NCI-H2196 treated with DMSO at 0.1 percent for 48 hours (cell line): ENCODE data around the gene RASGEF1C.

Experiments used
- DNase-seq: peaks from one replicate; lab custom pipeline; 2025; ENCODE audit not compliant: unreplicated experiment; lab: John Stamatoyannopoulos, UW

The RASGEF1C gene

DNA sequence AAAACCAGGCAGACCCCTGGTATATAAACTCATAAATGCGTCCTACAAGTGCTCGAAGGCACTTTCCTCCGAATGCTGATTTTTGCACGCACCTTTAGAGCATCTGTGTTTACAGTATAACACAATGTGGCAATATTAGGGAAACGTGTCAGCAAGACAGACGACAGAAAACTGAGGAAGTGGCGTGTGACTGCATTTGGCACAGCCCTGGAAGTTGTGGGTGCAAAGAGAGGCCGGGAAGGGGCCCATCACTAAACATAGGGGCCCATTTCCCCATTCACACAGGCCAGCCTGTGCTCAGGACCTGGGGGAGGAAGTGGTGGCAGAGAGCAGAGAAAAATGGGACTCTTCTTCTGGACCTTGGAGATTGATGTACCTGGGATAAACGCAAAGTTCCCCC, 48.2 kb downstream of the RASGEF1C start:
- DNase-seq = no peak

DNA sequence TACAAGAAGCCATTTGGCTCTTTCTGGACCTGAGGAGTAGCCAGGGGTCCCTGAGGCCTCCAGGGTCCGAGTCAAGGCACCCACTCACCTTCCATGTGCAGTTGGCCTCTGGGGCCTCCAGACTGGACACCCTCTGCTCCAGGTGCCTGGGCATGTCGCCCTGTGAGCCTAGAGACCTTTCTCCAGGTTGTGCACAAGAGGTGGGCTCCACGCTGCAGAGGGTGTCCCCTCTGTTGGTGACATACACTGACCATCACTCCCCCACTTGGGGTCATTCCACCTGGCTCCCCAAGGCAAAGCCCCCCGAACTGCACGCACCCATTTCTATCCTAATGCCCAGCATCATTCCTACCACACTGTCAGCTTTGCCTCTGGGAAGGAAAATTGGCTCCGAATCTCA, 48.8 kb downstream of the RASGEF1C start:
- no peak for DNase-seq

DNA sequence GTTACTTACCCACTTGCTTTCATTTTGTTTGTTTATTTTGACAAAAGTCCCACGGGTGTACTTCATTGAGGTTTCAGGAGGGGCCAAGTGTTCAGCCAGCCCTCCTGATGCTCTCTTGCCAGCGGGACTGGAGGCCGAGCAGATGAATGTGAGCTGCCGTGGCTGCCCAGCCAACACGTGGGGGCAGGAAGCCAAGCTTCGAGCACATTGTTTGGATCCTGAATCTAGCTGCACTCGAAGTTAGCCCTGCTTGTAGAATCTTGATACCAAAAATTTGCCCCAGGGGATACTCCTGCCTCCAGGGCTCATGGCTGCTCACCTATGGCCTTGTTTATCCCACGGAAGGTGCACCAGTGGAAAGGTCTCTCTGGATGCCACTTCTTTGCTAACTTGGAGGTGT, 49.3 kb downstream of the RASGEF1C start:
- no peak for DNase-seq

DNA sequence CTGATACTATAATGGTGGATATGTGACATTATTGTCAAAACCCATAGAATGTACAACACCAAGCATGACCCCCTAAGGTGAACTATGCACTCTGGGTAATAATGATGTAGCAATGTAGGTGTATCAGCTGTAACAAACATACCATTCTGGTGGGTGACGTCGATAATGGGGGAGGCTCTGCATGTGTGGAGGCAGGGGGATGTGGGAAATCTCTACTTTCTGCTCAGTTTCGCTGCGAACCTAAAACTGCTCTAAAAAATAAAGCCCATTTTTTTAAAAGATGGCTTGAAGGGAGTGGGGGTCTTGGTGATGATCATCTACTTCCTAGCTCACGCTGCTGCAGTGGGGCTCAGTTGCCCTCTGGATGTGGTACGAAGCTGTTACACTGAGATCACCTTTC, 51.1 kb downstream of the RASGEF1C start:
- DNase-seq = no peak

DNA sequence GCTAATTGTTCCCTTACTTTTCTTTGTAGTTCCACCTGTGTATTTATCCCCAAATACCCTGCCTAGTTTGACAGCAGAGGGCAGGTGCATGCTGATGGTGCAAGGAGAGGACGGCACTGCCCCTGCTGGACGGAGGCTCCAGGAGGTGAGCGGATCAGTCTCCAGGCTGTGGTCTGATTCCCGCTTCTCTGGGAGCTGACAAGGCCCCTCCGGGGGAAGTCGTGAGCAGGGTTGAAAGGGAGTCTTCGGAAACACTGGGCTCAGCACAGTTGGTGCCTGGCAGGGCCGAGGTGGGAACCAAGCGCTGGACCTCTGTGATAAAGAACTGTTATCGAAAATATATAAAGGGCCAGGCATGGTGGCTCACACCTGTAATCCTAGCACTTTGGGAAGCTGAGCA, 52.9 kb downstream of the RASGEF1C start:
- no peak for DNase-seq

DNA sequence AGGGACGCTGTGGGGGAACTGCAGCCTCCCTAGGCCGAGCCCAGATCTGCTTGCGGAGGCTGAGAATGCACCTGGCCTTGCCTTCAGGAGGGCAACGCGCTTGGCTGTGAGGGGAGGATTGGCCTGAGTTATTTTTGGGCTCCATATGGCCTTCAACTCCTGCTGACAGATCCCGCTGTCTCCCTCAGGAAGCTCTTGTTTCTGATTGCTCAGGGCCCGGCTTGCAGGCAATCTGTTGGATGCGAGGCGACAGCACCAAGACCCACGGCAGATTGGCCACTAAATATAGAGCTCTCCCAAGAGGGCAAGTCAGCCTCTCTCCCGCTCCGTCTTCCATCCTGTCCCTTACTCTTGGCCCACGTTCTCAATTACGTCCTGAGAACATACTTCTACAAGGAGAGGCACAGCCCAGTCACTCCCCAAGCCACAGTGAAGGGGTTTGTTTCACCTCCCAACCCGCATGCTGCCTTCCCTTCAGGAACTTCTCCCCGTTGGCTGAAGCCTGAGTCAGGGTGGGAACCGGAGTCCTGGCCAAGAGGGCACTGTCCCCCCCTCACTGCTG, 53.6 kb downstream of the RASGEF1C start:
- no peak for DNase-seq

DNA sequence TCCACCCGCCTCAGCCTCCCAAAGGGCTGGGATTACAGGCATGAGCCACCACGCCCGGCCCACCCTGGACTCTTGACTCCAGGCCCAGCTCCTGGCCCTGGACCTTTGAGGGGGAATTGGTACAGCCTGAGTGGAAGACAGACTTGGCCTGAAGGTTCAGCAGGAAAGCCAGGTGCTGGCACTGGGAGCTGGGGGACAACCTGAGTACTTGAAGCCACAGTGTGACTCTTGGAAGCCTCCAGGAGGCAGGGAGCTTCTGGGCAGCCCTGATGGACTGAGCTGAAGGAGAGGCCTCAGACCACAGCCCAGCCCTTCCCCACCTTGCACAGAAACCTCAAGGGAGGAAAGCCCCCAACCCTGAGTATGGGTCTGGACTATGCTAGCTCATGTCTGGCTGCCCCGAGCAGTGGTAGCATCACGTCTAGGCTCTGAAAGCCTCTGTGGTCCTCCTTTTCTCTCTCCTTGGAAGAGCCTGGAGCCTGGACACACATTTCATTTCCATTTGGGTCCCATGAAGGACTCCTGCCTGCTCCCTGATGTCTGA, 54.1 kb downstream of the RASGEF1C start:
- no peak for DNase-seq

DNA sequence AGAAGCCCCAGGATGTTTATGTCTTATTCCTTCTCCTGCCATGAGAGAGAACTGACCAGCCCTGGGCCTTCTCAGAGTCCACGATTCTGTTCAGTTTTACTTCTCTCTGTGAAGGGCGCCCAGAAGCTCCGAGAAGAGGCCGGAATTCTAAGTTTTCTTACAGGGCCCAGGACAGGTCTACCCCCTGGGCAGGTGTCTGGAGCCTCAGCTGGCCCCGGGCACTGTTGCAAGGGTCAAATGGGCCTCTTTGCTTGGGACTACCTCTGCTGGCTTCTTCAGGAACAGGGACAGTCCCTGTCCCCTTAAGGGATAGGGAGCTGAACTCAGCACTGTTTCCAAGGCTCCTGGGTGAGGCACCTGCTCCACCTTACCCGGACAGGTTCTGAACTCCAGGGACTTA, 55.0 kb downstream of the RASGEF1C start:
- DNase-seq = no peak

DNA sequence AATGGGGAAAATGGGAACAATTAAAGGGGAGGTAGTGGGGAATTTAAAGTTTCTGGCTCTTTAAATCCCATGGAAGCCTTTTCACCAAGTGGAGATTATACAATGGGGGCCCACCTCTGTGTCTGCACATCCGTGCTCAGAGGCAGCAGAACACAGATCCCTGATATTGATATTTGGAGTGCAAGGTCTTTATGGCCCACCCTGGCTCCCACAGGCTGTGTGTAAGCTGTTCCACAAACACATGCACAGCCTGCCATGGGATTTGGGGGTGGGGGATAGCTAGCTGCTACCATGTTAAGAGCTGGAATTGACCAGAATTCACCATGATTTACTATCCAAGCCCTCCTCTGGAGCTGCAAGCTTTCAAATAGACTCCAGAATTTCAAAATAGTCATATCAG, 55.9 kb downstream of the RASGEF1C start:
- DNase-seq = no peak

DNA sequence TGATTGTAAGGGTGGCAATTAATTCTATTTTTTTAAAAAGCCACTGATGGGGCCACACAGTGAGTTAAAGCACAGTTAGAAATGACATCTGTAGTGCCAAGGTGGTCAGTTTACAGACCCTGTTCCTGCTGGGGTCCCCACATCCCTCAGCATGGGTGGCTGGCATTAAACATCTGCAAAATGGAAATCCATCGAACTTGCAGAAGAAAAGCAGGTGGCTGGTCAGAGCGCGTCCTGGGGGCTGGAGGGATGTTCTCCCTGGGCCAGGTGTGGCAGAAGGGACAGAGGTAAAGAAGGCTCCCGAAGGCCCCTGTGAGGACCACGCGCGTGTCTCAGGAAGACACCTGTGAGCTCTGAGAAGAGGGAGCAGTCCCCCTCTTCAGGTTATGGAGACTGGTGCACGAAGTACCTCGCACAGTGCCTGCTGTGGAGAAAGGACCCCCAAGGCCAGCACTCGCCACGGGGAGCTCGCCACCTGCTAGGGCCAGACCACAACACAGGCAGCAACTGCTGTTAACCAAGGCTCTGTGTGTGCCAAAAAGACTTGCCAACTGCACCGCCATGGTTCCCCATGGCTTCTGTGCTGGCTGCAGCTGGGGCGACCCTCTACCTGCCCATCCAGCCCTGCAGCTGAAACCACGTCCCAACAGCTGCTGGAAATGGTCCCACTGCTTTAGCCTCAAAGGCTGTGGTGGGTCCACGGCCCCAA, 65.2 kb downstream of the RASGEF1C start:
- no peak for DNase-seq

DNA sequence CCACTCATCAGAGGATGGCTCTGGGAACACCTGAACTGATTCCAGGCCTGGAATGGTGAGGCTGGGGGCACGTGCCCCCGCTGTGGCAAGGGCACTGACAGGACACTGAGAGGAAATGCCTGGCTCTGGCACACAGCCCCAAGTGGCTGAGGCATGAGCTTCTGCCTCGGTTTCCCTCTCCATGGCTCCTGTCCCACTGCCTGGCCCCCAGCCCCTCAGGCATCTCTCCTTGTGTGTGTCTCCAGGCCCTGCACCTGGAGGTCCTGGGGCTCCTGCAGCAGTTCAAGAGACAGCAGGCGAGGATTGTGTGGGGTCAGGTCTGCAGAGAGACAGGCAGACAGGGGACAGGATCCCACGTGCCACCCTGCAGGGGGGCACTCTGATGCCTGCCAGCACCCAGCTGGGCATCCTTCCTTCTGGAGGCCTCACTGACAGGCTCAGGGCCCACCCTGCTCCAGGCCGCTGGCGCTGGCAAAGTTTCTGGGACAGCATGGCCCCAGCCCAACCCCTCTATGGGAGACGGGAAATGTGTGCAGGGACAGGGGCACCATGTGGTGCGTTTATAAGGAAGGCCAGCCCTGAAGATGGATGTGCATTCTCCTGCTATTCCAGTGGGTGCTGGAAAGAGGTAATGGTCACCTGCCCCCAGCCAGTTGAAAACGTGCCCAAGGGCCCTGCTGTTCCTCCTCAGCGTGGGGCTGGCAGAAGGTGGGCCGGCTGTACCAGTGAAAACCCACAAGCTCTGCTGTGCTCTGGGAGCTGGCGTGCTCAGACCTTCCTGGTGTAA, 66.0 kb downstream of the RASGEF1C start:
- DNase-seq = no peak

DNA sequence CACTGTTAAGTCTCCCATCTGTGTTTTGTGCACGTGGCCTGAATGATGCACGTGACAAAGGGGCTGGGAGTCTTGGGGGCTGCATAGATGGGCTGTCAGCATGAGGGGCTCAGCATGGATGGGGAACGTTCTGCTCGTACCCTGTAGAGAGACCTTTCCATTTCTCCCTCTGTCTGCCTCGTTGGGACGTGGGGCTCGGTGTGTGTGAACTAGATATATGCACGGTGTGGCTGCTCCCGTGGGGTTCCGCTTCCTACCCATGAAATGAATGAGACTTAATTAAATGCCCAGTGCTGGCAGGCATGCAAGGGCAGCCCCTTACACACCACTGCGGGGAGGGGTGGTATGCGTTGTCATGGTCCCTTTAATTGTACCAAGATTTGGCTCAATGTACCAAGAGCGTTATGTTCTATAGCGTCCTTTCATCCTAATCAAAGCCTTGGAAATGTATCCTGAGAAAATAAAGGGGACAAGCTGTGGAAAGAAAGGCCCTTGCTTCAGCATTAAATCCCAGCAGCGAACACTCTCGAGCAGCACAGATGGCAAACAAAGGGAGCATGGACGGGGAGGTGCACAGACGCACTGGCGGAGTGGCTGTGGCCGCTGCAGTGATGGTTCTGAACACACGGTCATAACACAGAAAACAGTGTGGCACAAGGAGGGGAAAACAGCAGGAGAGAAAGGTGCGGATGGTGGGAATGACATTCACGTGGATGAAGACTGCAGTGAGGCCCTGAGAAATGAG, 66.8 kb downstream of the RASGEF1C start:
- no peak for DNase-seq

DNA sequence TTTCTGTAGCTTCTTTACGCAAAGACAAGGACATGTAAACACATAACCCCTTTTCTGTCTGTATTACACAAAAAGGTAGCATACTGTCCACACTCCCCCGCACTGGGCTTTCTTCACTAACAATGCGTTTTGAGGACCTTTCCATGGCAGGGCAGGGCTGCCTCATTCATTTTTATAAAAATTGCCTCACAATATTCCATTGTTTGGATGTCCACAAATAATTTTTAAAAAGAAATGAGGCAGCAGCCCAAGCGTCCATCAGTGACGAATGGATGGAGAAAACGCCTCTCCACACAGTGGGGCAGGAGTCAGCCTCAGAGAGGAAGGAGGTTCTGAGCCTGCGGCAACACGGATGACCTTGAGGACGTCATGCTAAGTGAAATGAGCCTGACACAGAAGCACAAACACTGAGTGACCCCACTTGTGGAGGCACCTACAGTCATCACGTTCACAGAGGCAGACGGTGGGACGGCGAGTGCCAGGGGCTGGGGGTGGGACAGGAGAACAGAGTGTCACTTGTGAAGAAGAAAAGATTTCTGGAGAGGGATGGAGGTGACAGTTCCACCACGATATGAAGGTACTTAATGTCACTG, 67.8 kb downstream of the RASGEF1C start:
- no peak for DNase-seq

DNA sequence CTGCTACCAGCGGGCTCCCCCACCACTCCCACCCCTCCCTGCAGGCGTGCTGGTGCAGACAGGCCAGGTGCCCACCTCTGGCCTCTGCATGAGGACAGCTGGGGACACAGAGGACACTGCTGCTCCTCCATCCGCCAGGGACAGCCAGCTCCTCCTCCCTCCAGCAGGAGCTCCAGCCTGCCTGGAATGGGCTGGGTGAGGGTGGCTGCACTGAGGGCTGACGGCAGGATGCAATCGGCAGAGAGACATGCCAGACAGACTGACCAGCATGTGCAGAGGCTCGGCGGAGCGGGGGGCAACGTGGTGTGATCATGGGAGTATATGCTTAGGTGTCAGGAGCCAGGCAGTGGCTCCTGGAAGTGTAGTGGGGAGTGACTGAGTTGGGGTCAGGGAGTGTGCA, 68.4 kb downstream of the RASGEF1C start:
- DNase-seq = no peak

DNA sequence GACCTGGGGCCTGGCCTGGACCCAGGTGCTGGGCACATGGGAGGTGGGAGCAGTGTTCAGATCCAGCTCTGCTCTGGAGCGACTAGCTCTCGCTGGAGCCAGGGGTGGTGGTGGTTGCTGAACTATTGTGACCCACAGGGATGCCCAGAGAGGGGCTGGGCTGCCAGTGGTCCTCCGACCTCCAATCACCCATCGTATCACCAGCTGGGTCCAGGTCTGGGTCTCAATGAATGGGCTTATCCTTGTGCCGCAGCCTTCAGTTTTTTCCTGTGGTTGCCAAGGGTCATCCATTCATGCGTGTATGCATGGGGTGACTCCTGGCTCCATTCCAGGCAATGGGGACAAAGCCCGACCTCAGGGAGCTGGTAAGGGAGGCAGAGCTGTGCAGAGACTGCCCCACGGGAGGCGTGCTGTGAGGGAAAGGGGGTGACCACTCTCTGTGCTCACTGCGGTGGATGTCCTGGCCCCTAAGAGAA, 68.9 kb downstream of the RASGEF1C start:
- DNase-seq = no peak

DNA sequence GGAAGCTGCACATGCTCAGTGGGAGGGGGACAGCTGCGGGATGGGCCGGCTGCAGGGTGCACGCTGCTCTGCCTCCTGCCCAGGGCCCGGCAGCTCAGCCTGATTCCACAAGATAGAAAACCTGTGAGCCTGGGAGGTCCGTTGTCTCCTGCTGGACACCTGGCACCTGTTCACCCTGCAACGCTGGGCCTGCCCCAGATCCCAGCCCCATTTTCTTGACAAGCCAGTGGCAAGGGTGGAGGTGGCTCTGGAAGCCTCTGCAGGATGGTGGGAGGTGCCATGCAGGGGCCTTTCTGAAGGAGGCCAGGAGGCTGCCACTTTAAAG, 69.3 kb downstream of the RASGEF1C start:
- no peak for DNase-seq

DNA sequence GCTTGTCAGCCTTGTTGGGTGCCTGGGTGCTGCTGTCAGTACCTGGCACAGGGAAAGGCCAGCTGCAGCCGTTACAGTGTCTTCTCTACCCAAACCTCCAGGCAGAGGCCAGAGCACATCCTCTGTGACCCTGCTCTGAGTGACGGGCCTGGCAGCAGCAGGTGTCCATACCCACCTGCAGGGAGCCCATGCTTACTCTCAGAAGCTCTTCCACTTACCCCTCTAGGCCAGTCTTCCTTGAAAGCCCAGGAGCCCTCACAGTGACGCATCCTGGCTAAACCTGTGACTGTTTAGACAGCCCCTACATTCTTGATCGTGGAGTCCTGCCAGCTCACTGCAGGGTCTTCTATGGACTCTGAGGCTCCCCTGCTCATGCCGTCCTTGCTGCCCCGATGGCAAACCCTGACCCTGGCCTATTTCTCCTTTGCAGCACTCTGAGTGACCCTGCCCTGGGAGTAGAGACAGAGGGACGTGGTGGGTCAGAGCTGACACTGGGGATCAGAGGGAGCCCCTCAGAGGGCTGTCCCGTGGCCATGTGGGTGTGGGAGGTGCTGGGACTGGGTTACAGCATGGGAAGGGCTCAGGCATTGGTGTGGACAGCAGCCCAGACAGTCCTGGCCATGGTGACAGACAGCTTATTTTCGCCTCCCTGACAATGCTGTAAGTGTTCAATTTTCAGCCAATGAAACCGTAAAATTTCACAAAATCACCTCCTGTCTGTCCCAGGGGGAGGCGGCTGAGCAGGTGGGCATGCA, 69.9 kb downstream of the RASGEF1C start:
- no peak for DNase-seq

DNA sequence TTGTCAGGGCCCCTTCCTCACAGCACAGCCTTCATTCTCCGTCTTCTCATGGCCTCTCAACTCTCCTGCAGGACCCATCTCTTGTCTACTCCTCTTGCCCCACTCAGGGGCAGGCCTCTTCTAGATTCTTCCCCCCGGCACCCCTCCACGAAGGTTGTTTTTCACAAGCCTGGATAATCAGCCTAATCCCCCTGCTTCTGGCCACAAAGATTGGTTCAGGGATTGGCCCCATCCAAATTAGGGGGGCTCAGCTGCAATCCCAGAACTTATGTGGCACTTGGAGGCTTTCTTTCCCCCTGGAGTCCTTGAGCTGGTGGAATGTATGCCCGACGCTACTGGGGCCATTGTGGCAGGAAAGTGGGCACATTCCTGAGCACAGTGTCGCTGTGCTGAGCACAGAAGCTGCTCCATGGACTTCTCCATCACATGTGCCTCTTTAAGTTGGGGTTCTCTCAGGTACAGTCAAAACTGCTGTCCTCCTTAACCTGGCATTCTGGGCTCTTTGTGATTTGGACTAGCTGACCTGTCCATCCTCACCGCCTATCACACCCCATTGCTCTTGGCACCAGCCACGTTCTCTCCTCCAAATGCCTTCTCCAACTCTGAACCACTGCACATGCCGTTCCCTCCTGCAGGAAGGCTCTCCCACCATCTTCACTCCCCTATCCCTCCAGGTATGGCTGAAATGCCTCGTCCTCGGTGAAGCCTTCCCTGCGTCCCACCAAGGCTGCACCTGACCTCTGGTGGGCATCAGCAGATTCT, 70.6 kb downstream of the RASGEF1C start:
- no peak for DNase-seq

DNA sequence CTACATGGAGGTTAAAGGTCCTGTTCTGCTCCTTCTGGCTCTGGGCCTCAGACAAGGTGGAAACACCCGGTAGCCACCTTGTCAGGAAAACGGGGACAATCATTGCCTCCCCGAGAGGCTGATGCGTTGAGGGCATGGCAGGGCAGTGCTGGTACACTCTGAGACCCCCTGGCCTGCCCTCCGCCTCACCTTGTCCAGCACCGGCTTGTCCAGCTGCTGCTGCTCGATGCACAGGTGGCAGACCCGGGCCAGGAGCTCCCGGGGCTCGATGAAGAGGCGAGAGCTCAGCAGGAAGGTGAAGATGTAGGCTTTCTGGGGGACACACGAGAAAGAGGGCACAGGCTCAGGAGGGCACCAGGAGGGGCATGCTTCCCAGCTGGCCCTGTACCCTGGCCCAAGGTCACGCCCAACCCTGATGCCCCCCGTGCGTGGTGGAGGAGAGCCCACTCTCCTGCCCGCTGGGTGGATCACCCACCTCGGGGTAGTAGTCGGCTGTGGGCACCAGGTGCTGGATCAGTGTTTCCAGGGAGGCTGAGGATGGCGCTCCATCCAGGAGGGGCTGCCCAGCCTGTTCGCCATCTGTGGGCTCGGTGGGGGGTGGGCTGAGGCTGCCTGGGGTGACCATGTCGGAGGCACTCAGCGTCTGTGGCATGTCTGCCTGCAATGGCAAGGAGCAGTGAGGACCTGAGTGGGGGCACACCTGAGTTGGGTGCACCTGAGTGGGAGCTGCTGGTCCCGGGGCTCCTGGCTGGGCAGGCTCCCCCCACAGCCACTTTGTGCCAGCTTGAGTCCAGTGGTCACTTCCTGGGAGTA, 71.4 kb downstream of the RASGEF1C start:
- DNase-seq = no peak
